GM21447 (cell line): Measurements from ENCODE around the gene MIS12.

Experiments
- ATAC-seq: cut with Tn5 transposase; IDR thresholded peaks from one replicate; pipeline ENCODE4 v1.9.1; 2021; ENCODE audit not compliant: unreplicated experiment

MIS12 gene

DNA sequence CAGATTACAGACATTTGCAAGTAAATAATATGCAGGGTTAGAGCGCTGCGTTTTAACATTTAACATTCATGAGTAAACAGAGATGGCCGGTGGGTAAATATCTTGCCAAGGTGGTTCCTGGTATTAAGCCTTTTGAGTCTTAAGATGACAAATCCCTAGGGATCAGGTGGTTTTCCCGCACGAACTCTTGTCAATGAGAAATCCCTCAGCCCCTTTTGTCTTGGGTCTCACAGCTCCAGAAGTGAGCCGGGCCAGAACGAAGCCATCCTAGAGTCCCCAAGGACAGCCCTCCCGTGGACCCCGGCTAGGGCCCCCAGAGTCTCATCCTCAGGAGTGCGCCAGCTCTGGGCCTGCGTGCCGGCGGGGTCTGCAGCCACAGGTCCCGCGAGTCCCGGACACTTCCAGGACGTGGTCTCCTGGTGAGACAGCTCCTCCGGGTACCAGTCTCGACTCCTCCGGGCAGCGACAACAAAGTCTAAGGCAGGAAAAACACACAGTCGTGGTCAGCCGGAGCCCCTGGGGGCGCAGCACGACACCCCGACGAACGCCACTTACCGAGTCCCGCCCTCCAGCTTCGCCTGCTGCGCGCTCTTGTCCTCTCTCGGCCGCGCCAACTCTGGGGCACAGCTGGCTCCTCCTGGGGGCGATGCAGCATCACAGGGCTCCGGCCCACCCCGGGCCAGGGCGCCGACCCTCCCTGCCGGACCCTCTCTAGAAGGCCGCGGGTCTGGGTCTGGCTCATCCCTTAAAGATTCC is 13.3 kb downstream of the MIS12 start:
- ATAC-seq = no peak

GRCh38 chr17:5500247-5500588 is 13.9 kb downstream of the MIS12 start:
- ATAC-seq = no peak

DNA sequence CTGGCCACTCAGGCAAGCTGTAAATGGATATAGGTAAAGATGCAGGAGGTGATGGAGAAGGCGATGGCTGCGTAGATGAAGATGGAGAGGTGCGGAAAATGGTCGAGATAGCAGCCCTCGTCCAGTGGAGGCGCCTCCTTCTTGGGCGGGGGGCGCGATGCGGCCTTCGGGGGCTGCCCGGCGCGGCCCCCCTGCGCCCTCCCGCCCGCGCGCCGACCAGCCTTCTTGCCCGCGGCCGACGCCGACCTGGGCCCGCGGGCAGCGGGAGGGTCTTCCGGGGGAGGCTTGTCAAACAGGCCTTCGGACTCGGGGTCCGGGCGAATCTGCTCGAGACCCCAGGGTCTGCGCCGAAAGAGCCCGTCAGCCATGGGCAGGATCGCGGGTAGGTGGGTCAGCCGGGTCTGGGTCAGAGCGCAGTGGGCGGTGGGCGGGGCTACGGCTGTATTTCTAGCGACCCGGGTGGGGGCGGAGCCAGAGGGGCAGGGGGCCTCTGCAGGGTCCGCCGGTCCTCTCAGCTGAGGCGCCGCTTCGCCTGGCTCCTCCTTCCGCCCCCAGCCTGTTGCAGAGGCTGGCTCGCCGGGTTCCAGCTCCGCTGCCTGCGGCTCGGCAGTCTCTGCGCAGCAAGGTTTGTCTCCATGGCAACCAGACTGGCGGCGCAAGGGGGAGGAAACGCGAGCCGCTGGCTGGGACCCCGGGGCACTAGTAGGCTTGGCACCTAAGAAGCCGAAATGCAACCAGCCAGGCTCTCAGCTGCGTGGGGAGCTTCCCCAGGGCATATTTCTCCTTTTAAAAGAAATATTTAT is 14.4 kb downstream of the MIS12 start:
- peak; percentile 63 for ATAC-seq

DNA sequence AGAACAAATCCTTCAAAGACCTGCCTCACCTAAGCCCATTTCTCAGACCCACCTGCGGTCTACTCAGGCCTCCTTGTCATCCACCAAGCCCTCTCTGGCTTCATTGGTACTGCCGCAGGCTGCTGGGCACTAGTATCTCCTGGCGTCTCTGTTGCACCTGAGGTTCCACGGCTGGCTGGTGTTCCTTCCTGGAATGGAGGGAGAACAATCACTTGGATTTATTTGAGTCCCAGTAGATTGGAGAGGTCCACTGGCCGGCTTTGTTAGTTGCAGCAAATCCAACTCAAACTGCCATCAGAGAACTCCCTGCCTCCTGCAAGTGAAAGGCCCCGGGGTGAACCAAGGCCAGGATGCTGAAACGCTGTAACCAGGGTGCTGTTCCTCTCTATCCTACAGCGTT is 15.3 kb downstream of the MIS12 start:
- ATAC-seq = no peak

DNA sequence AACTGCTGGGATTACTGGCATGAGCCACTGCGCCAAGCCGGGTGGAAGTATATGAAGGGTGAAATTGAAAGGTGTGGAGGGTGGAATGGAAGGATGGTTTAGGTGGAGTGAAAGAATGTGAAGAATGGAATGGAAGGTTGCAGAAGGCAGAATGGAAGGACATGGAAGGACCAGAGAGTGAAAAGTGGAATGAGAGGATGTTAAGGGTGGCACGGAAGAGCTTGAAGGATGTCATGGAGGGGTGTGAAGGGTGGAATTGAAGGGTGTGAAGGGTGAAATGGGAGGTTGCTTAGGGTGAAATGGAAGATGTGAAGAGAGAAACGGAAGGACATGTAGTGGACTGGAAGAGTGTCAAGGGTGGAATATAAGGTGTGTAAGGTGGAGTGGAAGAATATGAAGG is 16.2 kb downstream of the MIS12 start:
- no peak for ATAC-seq

DNA sequence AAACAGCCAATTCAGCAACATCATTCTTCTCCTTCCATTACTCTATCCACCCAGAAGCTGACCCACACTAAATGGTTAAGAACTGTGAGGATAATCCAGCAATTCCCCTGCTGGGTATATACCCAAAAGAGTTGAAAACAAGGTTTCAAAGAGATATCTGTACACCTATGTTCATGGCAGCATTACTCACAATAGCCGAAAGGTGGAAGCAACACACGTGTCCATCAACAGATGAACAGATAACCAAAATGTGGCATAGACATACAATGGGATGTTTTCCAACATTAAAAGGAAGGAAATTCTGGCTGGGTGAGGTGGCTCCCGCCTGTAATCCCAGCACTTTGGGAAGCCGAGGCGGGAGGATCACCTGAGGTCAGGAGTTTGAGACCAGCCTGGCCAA is 19.9 kb downstream of the MIS12 start:
- no peak for ATAC-seq

GRCh38 chr17:5508810-5509209 is 22.4 kb downstream of the MIS12 start:
- ATAC-seq = no peak

GRCh38 chr17:5509482-5509881 is 23.1 kb downstream of the MIS12 start:
- no peak for ATAC-seq

DNA sequence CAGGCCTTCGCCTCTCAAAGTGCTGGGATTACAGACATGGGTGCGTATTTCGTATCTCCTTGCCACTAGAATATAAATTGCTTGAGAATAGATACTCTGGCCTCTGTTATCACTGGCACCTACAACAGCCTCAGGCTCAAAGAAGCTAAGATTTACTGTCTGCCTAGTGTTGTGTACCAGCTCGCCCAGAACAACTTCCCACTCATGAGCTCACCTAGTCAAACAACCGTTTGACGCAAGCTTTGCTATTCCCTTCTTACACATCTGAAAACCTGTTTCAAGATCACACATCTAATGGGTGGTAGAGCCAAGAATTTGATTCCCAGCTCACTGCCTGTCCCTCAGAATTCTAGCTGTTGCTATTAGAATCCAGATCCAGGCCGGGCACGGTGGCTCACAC is 24.4 kb downstream of the MIS12 start:
- no peak for ATAC-seq

DNA sequence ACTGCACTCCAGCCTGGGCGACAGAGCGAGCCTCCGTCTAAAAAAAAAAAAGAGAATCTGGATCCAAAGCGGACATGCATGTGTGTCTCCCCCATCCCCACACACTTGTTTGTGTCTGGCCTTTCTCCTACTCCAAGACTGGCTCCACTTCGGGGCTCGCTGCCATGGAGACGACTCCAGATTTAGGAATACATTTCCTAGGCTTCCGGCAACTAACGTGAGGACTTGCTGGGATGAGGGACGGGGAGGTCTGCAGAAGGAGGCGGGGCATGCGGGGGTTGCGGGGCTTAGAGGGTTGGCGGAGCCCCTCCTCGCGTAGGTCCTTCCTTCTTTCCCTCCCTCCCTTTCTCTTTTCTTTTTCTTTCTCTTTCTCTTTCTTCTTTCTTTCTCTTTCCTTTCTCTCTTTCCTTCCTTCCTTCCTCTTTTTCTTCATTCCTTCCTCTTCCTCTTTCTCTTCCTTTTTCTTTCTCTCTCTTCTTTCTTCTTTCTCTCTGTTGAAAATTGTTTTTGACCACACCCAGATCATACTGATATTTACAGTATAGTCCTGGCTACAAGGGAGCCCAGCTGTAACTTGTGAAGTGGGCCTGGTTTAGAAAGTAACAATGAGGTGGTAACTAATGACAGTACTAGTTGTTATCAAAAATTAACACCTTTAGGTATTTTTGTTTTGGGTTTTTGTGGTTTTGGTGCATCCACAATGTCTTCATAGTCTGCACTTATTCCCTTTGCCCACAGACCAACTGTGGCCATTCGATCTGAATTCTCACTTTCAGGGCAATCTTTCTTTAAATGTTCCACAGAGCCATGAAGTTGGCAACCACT is 25.2 kb downstream of the MIS12 start:
- ATAC-seq = no peak

DNA sequence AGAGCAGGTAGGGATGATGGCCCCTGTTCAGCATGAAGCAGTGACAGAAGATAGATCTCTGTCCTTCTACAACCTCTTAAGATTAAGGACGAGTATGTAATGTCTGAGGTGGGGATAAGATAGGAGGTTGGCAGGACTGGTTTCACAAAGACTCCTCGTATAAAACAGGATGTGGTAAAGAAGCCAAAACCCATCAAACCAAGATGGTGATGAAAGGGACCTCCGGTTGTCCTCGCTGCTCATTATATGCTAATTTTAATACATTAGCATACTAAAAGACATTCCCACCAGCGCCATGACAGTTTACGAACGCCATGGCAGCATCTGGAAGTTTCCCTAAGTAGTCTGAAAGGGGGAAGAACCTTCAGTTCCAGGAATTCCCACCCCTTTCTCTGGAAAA is 27.3 kb downstream of the MIS12 start:
- no peak for ATAC-seq

GRCh38 chr17:5514976-5515375 is 28.6 kb downstream of the MIS12 start:
- no peak for ATAC-seq

DNA sequence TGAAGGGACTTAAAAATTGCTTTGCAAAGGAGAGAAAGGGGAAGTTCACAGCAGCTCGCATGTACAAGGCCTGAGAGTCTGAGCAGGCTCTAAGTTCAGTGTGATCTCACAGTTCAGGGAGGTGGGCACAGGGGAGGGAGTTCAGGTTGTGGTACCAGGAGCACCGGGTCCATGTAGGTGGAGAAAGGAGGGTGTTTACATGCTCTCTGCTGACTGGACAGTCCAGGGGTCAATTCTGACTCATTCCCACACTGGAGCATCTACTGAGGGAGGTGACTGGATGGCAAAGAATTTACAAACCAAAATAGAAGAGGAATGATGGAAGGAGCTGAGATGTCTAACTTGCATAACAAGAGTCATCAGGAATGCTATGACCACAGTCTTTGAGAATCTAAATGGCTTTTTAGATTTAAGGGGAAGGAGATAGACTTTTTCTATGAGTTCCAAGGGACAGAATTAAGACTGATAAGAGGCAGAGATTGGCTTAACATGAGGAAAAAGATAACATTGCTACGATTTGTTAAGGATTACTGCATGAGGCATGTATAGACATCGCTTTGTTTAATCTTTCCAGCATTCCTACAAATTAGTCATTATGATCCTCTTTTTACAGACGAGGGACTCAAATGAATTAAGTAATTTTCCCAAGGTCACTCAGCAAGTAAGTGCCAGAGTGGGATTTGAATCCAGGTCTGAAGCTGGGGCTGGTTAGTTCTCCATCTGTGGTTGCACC is 29.9 kb downstream of the MIS12 start:
- ATAC-seq = no peak

DNA sequence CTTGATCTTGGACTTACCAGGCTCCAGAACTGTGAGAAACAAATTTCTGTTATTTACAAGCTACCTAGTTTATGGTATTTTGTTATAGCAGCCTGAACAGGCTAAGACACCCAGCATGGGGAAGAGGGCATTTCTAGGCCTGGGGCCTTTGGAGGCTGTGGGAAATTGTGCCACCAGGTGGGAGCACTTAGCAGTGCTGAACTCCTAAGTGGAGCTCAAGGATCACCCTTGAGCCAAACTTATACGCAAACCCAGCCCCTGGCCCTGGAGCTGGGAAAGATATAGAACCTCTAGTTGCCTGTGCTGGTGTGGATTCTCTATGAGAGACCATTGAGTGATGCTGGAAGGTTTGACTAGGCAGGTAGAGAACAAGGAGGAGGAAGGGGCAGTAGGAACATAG is 36.1 kb downstream of the MIS12 start:
- ATAC-seq = no peak

GRCh38 chr17:5523249-5523648 is 36.9 kb downstream of the MIS12 start:
- ATAC-seq = no peak

DNA sequence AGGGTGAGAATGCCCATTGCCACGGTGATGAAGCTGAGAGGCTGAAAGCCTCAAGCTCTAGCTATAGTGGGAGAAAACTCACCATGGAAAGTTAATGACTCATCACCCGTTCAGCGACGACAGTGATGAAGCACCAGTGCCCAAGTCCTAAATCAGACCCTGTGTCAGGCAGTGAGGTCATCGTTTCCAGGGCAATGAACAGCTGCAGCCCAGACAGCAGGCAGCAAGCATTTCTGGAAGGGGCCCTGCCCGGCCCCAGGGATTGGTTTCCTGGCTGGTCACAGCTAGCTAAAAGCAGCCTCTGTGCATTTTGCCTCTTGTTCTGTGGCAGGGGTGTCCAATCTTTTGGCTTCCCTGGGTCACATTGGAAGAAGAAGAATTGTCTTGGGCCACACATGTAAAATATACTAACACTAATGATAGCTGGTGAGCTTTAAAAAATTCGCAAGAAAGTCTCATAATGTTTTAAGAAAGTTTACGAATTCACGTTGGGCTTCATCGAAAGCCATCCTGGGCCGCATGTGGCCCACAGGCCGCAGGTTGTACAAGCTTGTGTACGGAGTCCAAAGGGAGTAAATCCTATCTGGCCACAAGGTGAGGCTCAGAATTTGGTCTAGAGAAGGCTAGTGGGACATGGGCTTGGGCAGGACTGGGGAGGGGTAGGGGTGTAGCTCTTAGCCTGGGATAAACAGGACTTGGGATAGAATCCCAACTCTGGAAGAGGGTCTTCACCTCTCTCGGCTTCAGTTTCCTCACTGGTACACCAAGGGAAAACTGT is 40.6 kb downstream of the MIS12 start:
- no peak for ATAC-seq

GRCh38 chr17:5527601-5528250 is 41.4 kb downstream of the MIS12 start:
- ATAC-seq = no peak

DNA sequence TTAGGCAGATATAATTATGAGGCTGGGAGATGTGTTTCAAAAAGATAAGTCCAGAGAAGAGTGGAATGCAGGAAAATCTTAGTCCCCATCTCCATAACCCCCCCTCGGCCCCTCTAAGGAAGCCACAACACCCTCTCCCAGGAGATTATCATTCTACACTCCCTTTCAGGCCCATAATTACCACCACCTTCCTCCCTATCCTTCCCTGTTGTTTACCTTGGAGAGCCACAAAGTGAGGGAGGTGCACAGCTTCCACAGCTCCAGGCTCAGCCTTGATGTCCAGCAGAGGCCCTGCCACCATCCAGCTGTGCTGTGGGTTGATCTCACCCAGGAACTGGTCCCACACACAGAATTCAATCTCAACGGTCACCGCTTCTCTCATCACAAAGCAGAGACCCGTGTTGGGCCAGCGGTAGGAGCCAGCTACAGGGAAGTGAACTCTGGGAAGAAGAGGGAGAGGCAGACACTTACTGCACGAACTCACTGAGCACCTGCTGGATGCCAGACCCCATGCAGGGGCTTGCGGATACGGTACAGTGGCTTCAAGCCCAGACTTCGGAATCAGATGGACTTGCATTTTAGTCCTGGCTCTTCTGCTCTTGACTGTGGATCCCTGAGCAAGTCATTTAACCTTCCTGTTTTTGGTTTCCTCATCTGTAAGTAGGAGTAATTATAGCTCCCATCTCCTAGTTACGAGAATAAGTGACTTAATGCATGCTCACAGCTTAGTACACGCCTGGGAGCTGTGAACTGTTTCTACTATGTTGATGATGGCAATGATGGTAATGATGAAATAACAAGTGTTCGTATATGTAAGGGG is 44.1 kb downstream of the MIS12 start:
- no peak for ATAC-seq

DNA sequence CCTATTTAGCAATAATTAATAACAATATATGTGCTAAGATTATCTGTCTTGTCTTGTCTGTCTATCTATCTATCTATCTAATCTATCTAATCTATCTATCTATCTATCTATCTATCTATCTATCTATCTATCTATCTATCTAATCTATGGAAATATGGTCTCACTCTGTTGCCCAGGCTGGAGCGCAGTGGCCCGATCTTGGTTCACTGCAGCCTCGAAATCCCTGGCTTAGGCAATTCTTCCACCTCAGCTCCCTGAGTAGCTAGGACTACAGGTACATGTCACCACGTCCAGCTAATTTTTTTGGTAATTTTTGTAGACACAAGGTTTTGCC is 44.7 kb downstream of the MIS12 start:
- no peak for ATAC-seq
